ENCODE data around the gene AGPAT4.

DNA sequence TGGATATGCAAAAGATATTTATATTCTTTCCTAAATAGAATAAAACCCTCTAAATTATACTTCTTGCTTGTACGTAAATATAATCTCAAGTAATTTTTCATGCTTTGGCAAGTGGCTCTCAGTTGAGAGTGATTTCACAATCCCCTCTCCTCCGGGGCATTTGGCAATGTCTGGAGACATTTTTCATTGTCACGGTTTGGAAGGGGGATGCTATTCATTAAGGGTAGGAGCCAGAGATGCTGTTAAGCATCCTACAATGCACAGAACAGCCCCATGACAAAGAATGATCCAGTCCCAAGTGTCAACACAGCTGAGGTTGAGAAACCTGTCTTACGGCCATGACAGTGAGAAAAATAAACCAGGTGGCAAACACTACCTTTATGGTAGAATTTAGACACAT is 75.7 kb downstream of the AGPAT4 start:
- TF ChIP-seq EZH2 (IDR thresholded peaks at IDR 0.05; ENCODE audit: insufficient read depth, poor library complexity, severe bottlenecking) (no peak), EZH2phosphoT487 (IDR thresholded peaks at IDR 0.05; ENCODE audit: insufficient read depth, low read depth) (no peak)

Data from GM23248 (cell line).